Measurements from ENCODE around the gene MBP.

Gene MBP

DNA sequence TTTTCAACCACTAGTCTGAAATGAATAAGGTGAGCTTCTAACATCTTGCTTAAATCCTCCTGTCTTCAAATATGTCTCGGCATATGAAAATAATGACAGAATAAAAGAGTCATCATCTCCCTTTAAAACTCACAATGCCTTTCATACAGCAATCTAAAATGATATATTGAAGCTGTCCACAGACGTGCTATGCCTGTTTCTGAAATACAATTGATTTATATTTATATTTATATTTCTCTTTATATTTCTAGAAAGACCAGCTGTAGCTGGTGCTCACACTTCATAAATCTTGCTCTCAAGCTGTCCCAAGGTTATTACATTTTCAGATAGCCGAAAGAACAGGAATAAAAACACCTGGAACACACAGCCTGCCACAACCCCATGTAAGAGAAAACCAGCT is 11.1 kb downstream of the MBP start:
- peaks cover 77% of the 10 kb centered on the region for H3K4me1 ChIP-seq (ENCODE audit: insufficient read depth, low read length, severe bottlenecking)
- peaks cover 6% of the 10 kb centered on the region; the same call in 1 of the 2 replicates for H3F3A ChIP-seq (ENCODE audit: insufficient read depth, low read length)
- TF ChIP-seq EZH2 (IDR thresholded peaks at IDR 0.05; ENCODE audit: borderline replicate concordance, low read length) = no peak
- TF ChIP-seq, protein P1, sequence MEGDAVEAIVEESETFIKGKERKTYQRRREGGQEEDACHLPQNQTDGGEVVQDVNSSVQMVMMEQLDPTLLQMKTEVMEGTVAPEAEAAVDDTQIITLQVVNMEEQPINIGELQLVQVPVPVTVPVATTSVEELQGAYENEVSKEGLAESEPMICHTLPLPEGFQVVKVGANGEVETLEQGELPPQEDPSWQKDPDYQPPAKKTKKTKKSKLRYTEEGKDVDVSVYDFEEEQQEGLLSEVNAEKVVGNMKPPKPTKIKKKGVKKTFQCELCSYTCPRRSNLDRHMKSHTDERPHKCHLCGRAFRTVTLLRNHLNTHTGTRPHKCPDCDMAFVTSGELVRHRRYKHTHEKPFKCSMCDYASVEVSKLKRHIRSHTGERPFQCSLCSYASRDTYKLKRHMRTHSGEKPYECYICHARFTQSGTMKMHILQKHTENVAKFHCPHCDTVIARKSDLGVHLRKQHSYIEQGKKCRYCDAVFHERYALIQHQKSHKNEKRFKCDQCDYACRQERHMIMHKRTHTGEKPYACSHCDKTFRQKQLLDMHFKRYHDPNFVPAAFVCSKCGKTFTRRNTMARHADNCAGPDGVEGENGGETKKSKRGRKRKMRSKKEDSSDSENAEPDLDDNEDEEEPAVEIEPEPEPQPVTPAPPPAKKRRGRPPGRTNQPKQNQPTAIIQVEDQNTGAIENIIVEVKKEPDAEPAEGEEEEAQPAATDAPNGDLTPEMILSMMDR (IDR thresholded peaks at IDR 0.05; ENCODE audit: low read length) = no peak
- H4K20me1 ChIP-seq (ENCODE audit: insufficient read depth, low read length) = no peaks in the 10 kb centered on the region
- no peaks in the 10 kb centered on the region for H3K27me3 ChIP-seq (ENCODE audit: insufficient read depth, low read length)
- no peaks in the 10 kb centered on the region for H3K9me2 ChIP-seq (ENCODE audit: low read depth, low read length)
- H3K4me2 ChIP-seq (ENCODE audit: low read length) = peak overlapping the region; percentile 17; the same call in 1 of the 2 replicates
- H3K27ac ChIP-seq (ENCODE audit: low read depth, low read length, poor library complexity, severe bottlenecking) = peak overlapping the region; percentile 82
- no peak overlapping the region for H3K9ac ChIP-seq (ENCODE audit: low read length)
- H2AFZ ChIP-seq (ENCODE audit: low read length) = no peak overlapping the region
- no peaks in the 10 kb centered on the region for H3K9me3 ChIP-seq (ENCODE audit: low read length)
- peaks cover 24% of the 10 kb centered on the region; the same call in 1 of the 2 replicates for H3K36me3 ChIP-seq (ENCODE audit: insufficient read depth, low read length)
- peaks cover 79% of the 10 kb centered on the region for H3K79me2 ChIP-seq (ENCODE audit: insufficient read depth, low read length)
- H3K4me3 ChIP-seq (ENCODE audit: low read depth, low read length, poor library complexity, severe bottlenecking) = no peak overlapping the region

DNA sequence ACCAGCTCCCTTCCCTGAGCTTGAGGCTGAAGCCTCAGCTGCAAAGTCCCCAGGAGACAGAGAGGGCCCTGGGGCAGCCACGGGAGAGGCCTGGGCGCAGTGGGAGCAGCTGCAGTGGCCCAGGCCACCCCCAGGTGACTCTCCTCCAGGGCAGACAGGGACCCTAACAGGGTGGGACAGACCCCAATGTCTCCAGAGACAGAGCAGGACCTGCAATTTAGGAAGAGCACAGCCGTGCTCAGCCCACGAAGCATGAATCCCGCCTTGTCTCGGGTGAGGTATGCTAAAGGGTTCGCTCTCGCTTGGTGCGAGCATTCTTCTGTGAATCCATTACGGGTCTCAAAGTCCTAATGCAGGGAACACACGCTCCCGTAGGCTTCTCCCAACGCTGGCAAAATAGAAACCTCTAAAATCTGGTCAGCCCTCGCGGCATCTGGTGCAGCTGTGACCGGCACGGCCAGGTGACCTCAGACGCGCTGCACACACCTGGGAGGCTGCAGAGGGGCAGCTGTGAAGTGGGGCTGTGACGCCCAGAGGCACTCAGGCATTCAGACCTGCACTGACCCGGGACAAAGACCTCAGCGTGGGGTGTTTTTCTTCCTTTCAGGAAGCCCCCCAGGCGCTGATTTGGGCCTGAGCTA is 12.6 kb downstream of the MBP start:
- Histone ChIP-seq H3K36me3 (ENCODE audit: insufficient read depth, low read length) (peaks cover 38% of the 10 kb centered on the region; the same call in 1 of the 2 replicates), H2AFZ (ENCODE audit: low read length) (no peak overlapping the region), H3K4me1 (ENCODE audit: insufficient read depth, low read length, severe bottlenecking) (peaks cover 61% of the 10 kb centered on the region), H3K27ac (ENCODE audit: low read depth, low read length, poor library complexity, severe bottlenecking) (peak overlapping the region; percentile 82), H4K20me1 (ENCODE audit: insufficient read depth, low read length) (no peaks in the 10 kb centered on the region), H3K9ac (ENCODE audit: low read length) (peak overlapping the region; percentile 23; the same call in 1 of the 2 replicates), H3K79me2 (ENCODE audit: insufficient read depth, low read length) (peaks cover 64% of the 10 kb centered on the region), H3K9me2 (ENCODE audit: low read depth, low read length) (no peaks in the 10 kb centered on the region), H3F3A (ENCODE audit: insufficient read depth, low read length) (peaks cover 6% of the 10 kb centered on the region; the same call in 1 of the 2 replicates), H3K4me3 (ENCODE audit: low read depth, low read length, poor library complexity, severe bottlenecking) (peak overlapping the region; percentile 4), H3K27me3 (ENCODE audit: insufficient read depth, low read length) (no peaks in the 10 kb centered on the region), H3K4me2 (ENCODE audit: low read length) (peak overlapping the region; percentile 49), H3K9me3 (ENCODE audit: low read length) (no peaks in the 10 kb centered on the region)
- TF ChIP-seq EZH2 (IDR thresholded peaks at IDR 0.05; ENCODE audit: borderline replicate concordance, low read length) = no peak
- TF ChIP-seq, protein P1 (IDR thresholded peaks at IDR 0.05; ENCODE audit: low read length) = no peak

DNA sequence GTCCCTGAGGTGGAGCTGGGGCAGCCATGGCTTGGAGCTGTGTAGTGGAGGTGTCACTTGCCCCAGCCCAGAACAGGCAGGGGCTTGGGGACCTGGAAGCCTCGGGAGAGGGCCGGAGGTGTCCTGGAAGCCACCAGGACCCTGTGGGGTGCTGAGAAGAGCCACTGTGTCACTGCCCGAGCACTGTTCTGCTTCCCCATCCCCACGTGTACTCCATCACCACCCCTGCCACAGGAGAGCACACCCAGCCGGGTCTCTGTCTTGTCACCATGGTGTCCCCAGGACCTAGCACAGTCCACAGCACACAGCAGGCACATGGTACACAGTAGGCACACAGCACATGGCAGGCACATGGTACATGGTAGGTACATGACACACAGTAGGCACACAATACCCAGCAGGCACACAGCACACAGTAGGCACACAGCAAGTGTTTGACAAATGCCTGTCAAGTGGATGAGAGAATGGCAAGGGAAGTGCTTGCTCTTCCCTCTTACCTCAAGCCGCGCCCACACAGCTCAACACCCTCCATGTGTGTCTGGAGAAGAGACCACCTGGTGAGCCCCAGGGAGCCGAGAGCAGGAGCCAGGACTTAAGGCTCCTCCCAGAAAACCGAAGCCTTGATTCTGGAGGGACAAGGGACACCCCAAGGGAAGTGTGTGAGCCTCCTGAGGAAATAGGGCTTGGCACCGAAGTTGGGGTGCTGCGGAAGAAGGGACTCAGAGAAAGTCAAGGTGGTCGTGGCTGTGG is 13.3 kb downstream of the MBP start:
- Histone ChIP-seq H3K4me1 (ENCODE audit: insufficient read depth, low read length, severe bottlenecking) (peaks cover 54% of the 10 kb centered on the region), H3K4me2 (ENCODE audit: low read length) (peak overlapping the region; percentile 49; the same call in 1 of the 2 replicates), H3K9me2 (ENCODE audit: low read depth, low read length) (no peaks in the 10 kb centered on the region), H3K36me3 (ENCODE audit: insufficient read depth, low read length) (peaks cover 45% of the 10 kb centered on the region; the same call in 1 of the 2 replicates), H3K9me3 (ENCODE audit: low read length) (no peaks in the 10 kb centered on the region), H3F3A (ENCODE audit: insufficient read depth, low read length) (peaks cover 6% of the 10 kb centered on the region; the same call in 1 of the 2 replicates), H3K4me3 (ENCODE audit: low read depth, low read length, poor library complexity, severe bottlenecking) (no peak overlapping the region), H3K27me3 (ENCODE audit: insufficient read depth, low read length) (no peaks in the 10 kb centered on the region), H3K9ac (ENCODE audit: low read length) (no peak overlapping the region; the same call in 1 of the 2 replicates), H3K79me2 (ENCODE audit: insufficient read depth, low read length) (peaks cover 58% of the 10 kb centered on the region), H4K20me1 (ENCODE audit: insufficient read depth, low read length) (no peaks in the 10 kb centered on the region), H2AFZ (ENCODE audit: low read length) (no peak overlapping the region), H3K27ac (ENCODE audit: low read depth, low read length, poor library complexity, severe bottlenecking) (peak overlapping the region; percentile 82)
- TF ChIP-seq, protein P1 (IDR thresholded peaks at IDR 0.05; ENCODE audit: low read length) = no peak
- TF ChIP-seq EZH2 (IDR thresholded peaks at IDR 0.05; ENCODE audit: borderline replicate concordance, low read length) = no peak
